Gastroesophageal sphincter (tissue), 3 donors: ENCODE data around the gene IRX6.

Experiments
- EP300 ChIP-seq: sonication (generic); formaldehyde crosslinking; IDR thresholded peaks from one replicate; pipeline ENCODE4 v1.6.1; 2017; ENCODE audit warnings: antibody characterized with exemption, mild to moderate bottlenecking
- POLR2AphosphoS5 ChIP-seq: sonication (generic); formaldehyde crosslinking; IDR thresholded peaks from one replicate; pipeline ENCODE4 v1.6.1; 2017; ENCODE audit warnings: antibody characterized with exemption
- TF ChIP-seq, protein P1 (sequence below), 4 experiments: fragments of 200-600 bp in 2 of 4; fragments of 450-650 bp in 2 of 4; sonication (generic) in 1 of 4; IDR thresholded peaks; one replicate each; pipeline ENCODE4 v1.5.1; 2017 to 2019; ENCODE audit warnings: antibody characterized with exemption in 4 of 4, mild to moderate bottlenecking in 2 of 4, moderate library complexity in 2 of 4

DNA sequence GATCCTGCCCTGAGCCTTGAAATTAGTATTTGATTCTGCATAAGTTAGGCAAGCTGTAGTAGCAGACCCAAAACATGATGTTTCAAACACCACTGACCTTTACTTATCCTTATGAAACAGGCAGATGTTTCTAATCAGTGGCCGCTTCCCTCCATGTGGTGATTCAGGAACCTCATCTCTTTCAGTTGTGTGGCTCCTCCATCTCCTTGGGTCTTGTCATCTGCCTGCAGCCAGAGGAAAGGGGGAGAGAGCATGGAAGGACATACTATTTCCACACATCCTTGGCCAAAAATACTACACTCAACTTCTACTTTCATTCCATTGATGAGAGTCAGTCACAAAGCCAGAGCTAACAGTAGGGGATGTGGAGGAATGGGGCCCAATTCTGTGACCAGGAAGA is 41.6 kb upstream of the IRX6 start:
- TF ChIP-seq, protein P1, sequence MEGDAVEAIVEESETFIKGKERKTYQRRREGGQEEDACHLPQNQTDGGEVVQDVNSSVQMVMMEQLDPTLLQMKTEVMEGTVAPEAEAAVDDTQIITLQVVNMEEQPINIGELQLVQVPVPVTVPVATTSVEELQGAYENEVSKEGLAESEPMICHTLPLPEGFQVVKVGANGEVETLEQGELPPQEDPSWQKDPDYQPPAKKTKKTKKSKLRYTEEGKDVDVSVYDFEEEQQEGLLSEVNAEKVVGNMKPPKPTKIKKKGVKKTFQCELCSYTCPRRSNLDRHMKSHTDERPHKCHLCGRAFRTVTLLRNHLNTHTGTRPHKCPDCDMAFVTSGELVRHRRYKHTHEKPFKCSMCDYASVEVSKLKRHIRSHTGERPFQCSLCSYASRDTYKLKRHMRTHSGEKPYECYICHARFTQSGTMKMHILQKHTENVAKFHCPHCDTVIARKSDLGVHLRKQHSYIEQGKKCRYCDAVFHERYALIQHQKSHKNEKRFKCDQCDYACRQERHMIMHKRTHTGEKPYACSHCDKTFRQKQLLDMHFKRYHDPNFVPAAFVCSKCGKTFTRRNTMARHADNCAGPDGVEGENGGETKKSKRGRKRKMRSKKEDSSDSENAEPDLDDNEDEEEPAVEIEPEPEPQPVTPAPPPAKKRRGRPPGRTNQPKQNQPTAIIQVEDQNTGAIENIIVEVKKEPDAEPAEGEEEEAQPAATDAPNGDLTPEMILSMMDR (IDR thresholded peaks at IDR 0.05): no peak
- TF ChIP-seq POLR2AphosphoS5 (no peak), EP300 (no peak)
